SK-MEL-5 (cell line): ENCODE data around the gene GRPEL2. TPM values are rescaled to one million over a fixed set of nuclear protein-coding genes. Genes with fewer than 3 reads are reported as not detected.
"Not testable (repeated sequence)": the region's sequence is repeated elsewhere in the genome, so short reads cannot be mapped to it uniquely, and the experiment has no call there.

Experiments used
- DNase-seq: peaks from one replicate; pipeline ENCODE4 v3.0.0-alpha.2; 2016; ENCODE audit warnings: low read depth, low spot score
- in situ Hi-C: cut with HindIII; loops from 2 replicates; pipeline ENCODE4 v1.10.0; 2016; ENCODE audit warnings: low sequenced_read_pairs, high pct_unique_total_duplicates, low pct_unique_long_range_greater_than_20kb
- total RNA-seq: library from RNA; depleted of rRNA; stranded (reverse); fragments of >200 nt; shearing (Covaris generic); gene quantifications from 2 replicates; pipeline ENCODE4 v1.2.3, GENCODE V29; 2014

Gene GRPEL2
- total RNA-seq, 1 experiment from 2014 or later: 25.3 TPM

- in situ Hi-C loops: no loop called here
- DNase-seq: no peak
Measured at GRCh38 chr5:149381261-149381985, 36.1 kb downstream of the GRPEL2 start.

GRCh38 chr5:149381986-149382338, 36.7 kb downstream of the GRPEL2 start:
- peak; percentile 69 for DNase-seq
- in situ Hi-C loops: no loop called here

- in situ Hi-C loops: no loop called here
Measured at GRCh38 chr5:149382517-149383220, 37.4 kb downstream of the GRPEL2 start.

DNA sequence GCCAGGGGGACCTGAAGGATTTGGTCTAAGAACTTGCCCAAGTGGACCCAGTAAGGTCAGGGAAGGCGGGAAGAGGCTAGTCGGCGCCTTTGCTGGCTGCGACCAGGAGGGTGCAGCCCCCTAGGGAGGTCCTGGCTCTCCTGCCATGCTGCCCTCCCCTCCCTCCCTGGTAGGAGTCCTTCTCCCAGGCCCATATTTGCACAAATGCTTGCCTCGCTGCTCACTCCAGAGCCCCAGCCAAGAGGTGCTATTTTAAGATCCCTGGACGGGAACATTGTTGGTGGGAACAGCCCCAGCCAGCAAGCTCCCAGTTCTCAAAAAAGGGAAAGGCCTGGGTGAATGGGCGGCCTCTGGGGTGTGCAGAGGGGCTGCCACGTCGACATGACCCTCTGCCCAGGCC, 38.1 kb downstream of the GRPEL2 start:
- no peak for DNase-seq
- in situ Hi-C loops: no loop called here

More at GRCh38 chr5:149382517-149383220, 37.4 kb downstream of the GRPEL2 start:
- no peak for DNase-seq

DNA sequence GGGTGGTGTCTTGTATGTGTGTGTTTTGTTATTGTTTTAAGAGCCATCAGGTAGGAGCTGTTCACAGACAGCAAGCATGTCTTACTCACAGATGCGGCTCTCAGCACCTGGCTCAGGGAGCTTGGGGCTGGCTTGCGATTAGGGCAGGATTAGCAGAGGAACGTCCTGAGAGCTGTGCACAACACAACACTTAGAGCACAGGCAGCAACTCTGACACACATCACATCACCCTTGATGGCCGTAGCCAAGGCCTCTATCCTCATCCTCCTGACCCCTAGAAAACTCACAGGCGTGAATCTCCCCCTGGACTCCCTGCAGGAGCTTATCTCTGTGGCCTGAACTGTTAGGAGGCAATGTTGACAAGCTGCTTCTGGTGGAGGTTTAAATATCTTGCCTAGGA, 40.9 kb downstream of the GRPEL2 start:
- in situ Hi-C loops: no loop called here
- DNase-seq: no peak

DNA sequence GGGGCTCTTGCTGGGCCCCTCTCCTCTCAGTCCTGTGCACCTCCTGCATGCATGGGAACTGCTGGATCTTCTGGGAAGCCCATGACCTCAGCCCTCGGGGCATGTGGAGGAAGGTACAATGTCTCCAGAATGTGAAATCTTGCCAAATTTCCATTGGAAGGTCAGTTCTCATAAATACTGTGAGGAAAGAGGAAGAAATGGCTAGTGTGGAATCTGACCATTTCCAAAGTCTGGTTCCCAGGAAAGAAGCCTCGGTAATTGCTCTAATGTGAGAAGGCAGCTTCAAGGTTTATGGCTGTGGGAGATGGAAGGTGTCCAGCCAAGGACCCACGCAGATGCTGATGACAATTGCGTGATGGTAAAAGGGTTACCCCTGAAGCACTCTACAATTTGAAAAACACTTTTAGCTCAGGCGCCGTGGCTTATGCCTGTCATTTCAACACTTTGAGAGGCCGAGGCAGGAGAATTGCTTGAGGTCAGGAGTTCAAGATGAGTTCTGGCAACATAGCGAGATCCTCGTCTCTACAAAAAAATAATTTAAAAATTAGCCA, 41.9 kb downstream of the GRPEL2 start:
- in situ Hi-C loops: no loop called here
- DNase-seq: no peak

DNA sequence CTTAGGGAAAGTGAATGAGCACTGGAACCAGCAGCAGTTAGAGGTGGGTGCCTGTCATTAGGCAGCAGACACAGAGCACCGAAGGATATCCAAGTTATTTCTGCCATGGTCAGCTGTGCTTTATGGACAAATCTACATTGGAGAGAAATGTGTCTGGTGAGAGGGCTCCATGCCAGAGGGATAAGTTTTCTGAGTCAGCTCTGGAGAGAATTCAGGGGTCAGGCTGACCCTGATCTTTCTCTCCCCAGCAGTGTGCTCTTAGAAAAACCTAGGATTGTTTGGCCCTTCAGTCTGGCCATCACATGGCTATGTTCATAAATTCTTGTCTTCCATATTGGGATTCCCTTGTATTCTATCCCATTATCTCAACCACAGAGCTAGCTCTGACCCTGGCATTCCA, 42.7 kb downstream of the GRPEL2 start:
- DNase-seq: no peak
- in situ Hi-C loops: no loop called here

- in situ Hi-C loops: no loop called here
- DNase-seq: no peak
Measured at GRCh38 chr5:149388498-149389190, 43.3 kb downstream of the GRPEL2 start.

GRCh38 chr5:149389552-149390495, 44.5 kb downstream of the GRPEL2 start:
- in situ Hi-C loops: no loop called here
- DNase-seq: no peak

GRCh38 chr5:149391076-149391475, 45.8 kb downstream of the GRPEL2 start:
- DNase-seq, in situ Hi-C loops: not testable (repeated sequence)

DNA sequence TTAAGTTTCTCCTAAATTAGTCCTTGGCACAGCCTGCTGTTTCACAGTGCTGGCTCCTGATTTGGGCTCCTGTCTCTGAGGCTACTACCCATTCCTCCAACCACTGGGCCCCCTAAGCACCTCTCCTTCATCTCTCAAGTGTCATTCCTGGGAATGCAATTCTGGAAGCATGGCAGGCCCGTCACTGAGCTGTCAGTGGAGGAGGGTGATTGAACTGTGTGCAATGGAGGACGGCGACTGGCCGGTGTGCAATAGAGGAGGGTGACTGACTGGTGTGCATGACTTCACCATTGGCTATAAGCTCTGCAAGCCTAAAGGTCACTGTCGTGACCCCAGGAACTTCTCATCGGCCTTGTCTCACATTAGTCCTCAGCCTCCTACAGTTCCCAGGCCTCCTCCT, 46.2 kb downstream of the GRPEL2 start:
- in situ Hi-C loops: no loop called here

GRCh38 chr5:149392718-149393117, 47.4 kb downstream of the GRPEL2 start:
- in situ Hi-C loops: no loop called here
- no peak for DNase-seq

More for the DNA sequence above, 46.2 kb downstream of the GRPEL2 start:
- no peak for DNase-seq

- DNase-seq, in situ Hi-C loops: not testable (repeated sequence)
Measured at GRCh38 chr5:149394996-149395395, 49.7 kb downstream of the GRPEL2 start.

DNA sequence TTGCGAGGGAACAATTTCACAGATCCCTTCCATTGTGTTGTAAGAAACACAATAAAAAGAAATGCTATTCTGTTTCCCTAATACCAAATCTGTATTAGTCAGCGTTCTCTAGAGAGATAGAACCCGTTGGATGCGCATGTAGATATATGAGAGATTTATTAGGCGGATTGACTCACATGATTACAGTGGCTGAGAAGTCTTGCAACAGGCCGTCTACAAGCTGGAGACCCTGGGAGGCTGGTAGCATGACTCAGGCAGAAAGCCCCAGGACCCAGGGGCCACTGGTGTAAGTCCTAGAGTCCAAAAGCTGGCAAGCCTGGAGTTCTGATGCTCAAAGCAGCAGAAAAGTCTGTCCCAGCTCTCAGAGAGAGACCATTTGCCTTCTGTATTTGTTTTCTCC, 52.2 kb downstream of the GRPEL2 start:
- no peak for DNase-seq
- in situ Hi-C loops: no loop called here

- DNase-seq, in situ Hi-C loops: not testable (repeated sequence)
Measured at GRCh38 chr5:149398747-149399266, 53.5 kb downstream of the GRPEL2 start.

GRCh38 chr5:149399775-149400174, 54.5 kb downstream of the GRPEL2 start:
- in situ Hi-C loops: no loop called here
- peak; percentile 21 for DNase-seq

- DNase-seq: no peak
- in situ Hi-C loops: no loop called here
Measured at GRCh38 chr5:149400304-149400703, 55.0 kb downstream of the GRPEL2 start.
